Suprapubic skin (tissue), 4 donors: ENCODE results near the gene MTCL1. TPM values are rescaled to one million over a fixed set of nuclear protein-coding genes. Genes with fewer than 3 reads are reported as not detected.

ENCODE experiments used
- DNase-seq, 2 donors: peaks; one replicate each; pipeline ENCODE4 v3.0.0-alpha.2; 2019; ENCODE audit warnings: low spot score in 2 of 2
- H3K27ac ChIP-seq: fragments of 200-600 bp; sonication (generic); one replicate; pipeline ENCODE4 v1.5.1; 2019
- H3K27me3 ChIP-seq: fragments of 200-600 bp; sonication (generic); one replicate; pipeline ENCODE4 v1.5.1; 2019
- H3K36me3 ChIP-seq: fragments of 200-600 bp; sonication (generic); one replicate; pipeline ENCODE4 v1.5.1; 2019
- H3K4me1 ChIP-seq: fragments of 200-600 bp; sonication (generic); one replicate; pipeline ENCODE4 v1.5.1; 2019
- H3K4me3 ChIP-seq: fragments of 200-600 bp; sonication (generic); one replicate; pipeline ENCODE4 v1.5.1; 2019; ENCODE audit warnings: mild to moderate bottlenecking
- H3K9me3 ChIP-seq: fragments of 200-600 bp; sonication (generic); one replicate; pipeline ENCODE4 v1.5.1; 2019
- CTCF ChIP-seq, 2 donors: fragments of 200-600 bp in 1 of 2; fragments of 450-650 bp in 1 of 2; sonication (generic) in 1 of 2; IDR thresholded peaks; one replicate each; pipeline ENCODE4 v1.5.1; 2016 to 2019; ENCODE audit warnings: antibody characterized with exemption in 2 of 2, mild to moderate bottlenecking in 1 of 2, moderate library complexity in 1 of 2
- EP300 ChIP-seq: sonication (generic); formaldehyde crosslinking; IDR thresholded peaks from one replicate; pipeline ENCODE4 v1.6.1; 2017; ENCODE audit warnings: antibody characterized with exemption
- POLR2A ChIP-seq, 2 donors: fragments of 450-650 bp; IDR thresholded peaks; one replicate each; pipeline ENCODE4 v1.6.1; 2017; ENCODE audit warnings: antibody characterized with exemption in 2 of 2, mild to moderate bottlenecking in 2 of 2, moderate library complexity in 2 of 2
- POLR2AphosphoS5 ChIP-seq, 3 donors: sonication (generic); formaldehyde crosslinking; IDR thresholded peaks; one replicate each; pipeline ENCODE4 v1.6.1; 2017; ENCODE audit warnings: antibody characterized with exemption in 3 of 3
- WGBS: methylation state at CpG from one replicate; pipeline ENCODE4 v1.1.5; 2018; 5-methylcytosine and 5-hydroxymethylcytosine counted together
- total RNA-seq, 4 donors: library from RNA; depleted of rRNA; stranded (reverse); fragments of >200 nt; gene quantifications; one replicate each; pipeline ENCODE4 v1.1.0, GENCODE V29; 2016

The MTCL1 gene
- total RNA-seq, 4 donors from 2014 or later: 7.0 to 9.4 (median 8.1) TPM

- DNase-seq: no peak
- H3K4me3 ChIP-seq: no peak overlapping the region
- no peaks in the 10 kb centered on the region for H3K36me3 ChIP-seq
- TF ChIP-seq POLR2AphosphoS5 (IDR thresholded peaks at IDR 0.05) (no peak), POLR2A (IDR thresholded peaks at IDR 0.05) (no peak), EP300 (no peak), CTCF (IDR thresholded peaks at IDR 0.05) (no peak)
- 95% methylated on average over 35 of the region's 35 CpGs for whole genome bisulfite sequencing
- no peaks in the 10 kb centered on the region for H3K9me3 ChIP-seq
- no peaks in the 10 kb centered on the region for H3K27me3 ChIP-seq
- no peak overlapping the region for H3K27ac ChIP-seq
- H3K4me1 ChIP-seq: no peaks in the 10 kb centered on the region
Measured at GRCh38 chr18:8783994-8784530, 78.7 kb downstream of the MTCL1 start.

- WGBS: 93% methylated on average over 20 of the region's 24 CpGs
- no peak for TF ChIP-seq POLR2A (IDR thresholded peaks at IDR 0.05)
- TF ChIP-seq CTCF (IDR thresholded peaks at IDR 0.05): no peak
- TF ChIP-seq POLR2AphosphoS5 (IDR thresholded peaks at IDR 0.05): no peak
- no peak for TF ChIP-seq EP300
- no peaks in the 10 kb centered on the region for H3K9me3 ChIP-seq
- H3K27me3 ChIP-seq: no peaks in the 10 kb centered on the region
- no peaks in the 10 kb centered on the region for H3K36me3 ChIP-seq
- no peak overlapping the region for H3K27ac ChIP-seq
- H3K4me1 ChIP-seq: no peaks in the 10 kb centered on the region
- no peak overlapping the region for H3K4me3 ChIP-seq
- no peak for DNase-seq
Measured at GRCh38 chr18:8785261-8785660, 79.9 kb downstream of the MTCL1 start.

- no peaks in the 10 kb centered on the region for H3K9me3 ChIP-seq
- no peak for DNase-seq
- TF ChIP-seq POLR2A (IDR thresholded peaks at IDR 0.05): no peak
- no peak for TF ChIP-seq POLR2AphosphoS5 (IDR thresholded peaks at IDR 0.05)
- TF ChIP-seq EP300: no peak
- no peak for TF ChIP-seq CTCF (IDR thresholded peaks at IDR 0.05)
- no peaks in the 10 kb centered on the region for H3K27me3 ChIP-seq
- H3K36me3 ChIP-seq: no peaks in the 10 kb centered on the region
- 92% methylated on average over 20 of the region's 30 CpGs for WGBS
- H3K4me1 ChIP-seq: no peaks in the 10 kb centered on the region
- H3K27ac ChIP-seq: no peak overlapping the region
- H3K4me3 ChIP-seq: no peak overlapping the region
Measured at GRCh38 chr18:8785855-8786482, 80.6 kb downstream of the MTCL1 start.

GRCh38 chr18:8786483-8787370, 81.4 kb downstream of the MTCL1 start:
- DNase-seq: no peak
- TF ChIP-seq CTCF (IDR thresholded peaks at IDR 0.05) (no peak), POLR2A (IDR thresholded peaks at IDR 0.05) (no peak), POLR2AphosphoS5 (IDR thresholded peaks at IDR 0.05) (no peak), EP300 (no peak)
- no peak overlapping the region for H3K27ac ChIP-seq
- no peaks in the 10 kb centered on the region for H3K4me1 ChIP-seq
- H3K9me3 ChIP-seq: no peaks in the 10 kb centered on the region
- no peaks in the 10 kb centered on the region for H3K27me3 ChIP-seq
- no peak overlapping the region for H3K4me3 ChIP-seq
- 59% methylated on average over 17 of the region's 17 CpGs for WGBS
- no peaks in the 10 kb centered on the region for H3K36me3 ChIP-seq

GRCh38 chr18:8787371-8787670, 82.0 kb downstream of the MTCL1 start:
- Histone ChIP-seq H3K27ac (no peak overlapping the region), H3K36me3 (no peaks in the 10 kb centered on the region), H3K4me3 (no peak overlapping the region), H3K4me1 (no peaks in the 10 kb centered on the region), H3K27me3 (no peaks in the 10 kb centered on the region), H3K9me3 (no peaks in the 10 kb centered on the region)
- DNase-seq: no peak
- WGBS: 89% methylated on average over 6 of the region's 6 CpGs
- TF ChIP-seq POLR2AphosphoS5 (IDR thresholded peaks at IDR 0.05): no peak
- no peak for TF ChIP-seq EP300
- TF ChIP-seq POLR2A (IDR thresholded peaks at IDR 0.05): no peak
- no peak for TF ChIP-seq CTCF (IDR thresholded peaks at IDR 0.05)
